HepG2 (cell line): Measurements from ENCODE around the gene TBX18.

Experiments
- CTCF ChIP-seq: sonication (generic); formaldehyde crosslinking; IDR thresholded peaks from 2 replicates; pipeline ENCODE4 v1.5.0; 2020; ENCODE audit warnings: mild to moderate bottlenecking, missing genetic modification reagents, moderate library complexity
- SETDB1 ChIP-seq: sonication (generic); formaldehyde crosslinking; IDR thresholded peaks from 2 replicates; pipeline ENCODE4 v1.5.1; 2020; ENCODE audit warnings: missing genetic modification reagents, mild to moderate bottlenecking, borderline replicate concordance
- ZBTB3 ChIP-seq: sonication (generic); formaldehyde crosslinking; IDR thresholded peaks from 2 replicates; pipeline ENCODE4 v1.4.0; 2020; ENCODE audit warnings: low read depth, mild to moderate bottlenecking, moderate library complexity, missing genetic modification reagents, borderline replicate concordance
- ZNF335 ChIP-seq: sonication (generic); formaldehyde crosslinking; IDR thresholded peaks from 2 replicates; pipeline ENCODE4 v1.4.0; 2020; ENCODE audit warnings: missing genetic modification reagents
- ZNF816 ChIP-seq: sonication (generic); formaldehyde crosslinking; IDR thresholded peaks from 2 replicates; pipeline ENCODE4 v1.8.0; 2022; ENCODE audit warnings: missing genetic modification reagents, mild to moderate bottlenecking, borderline replicate concordance
- TF ChIP-seq, protein P1 (sequence below): sonication (generic); formaldehyde crosslinking; IDR thresholded peaks from 2 replicates; pipeline ENCODE4 v1.9.0; 2021; ENCODE audit warnings: missing genetic modification reagents, mild to moderate bottlenecking, borderline replicate concordance
- TF ChIP-seq, protein P2 (sequence below): sonication (generic); formaldehyde crosslinking; IDR thresholded peaks from 2 replicates; pipeline ENCODE4 v1.4.0; 2020; ENCODE audit warnings: missing genetic modification reagents

DNA sequence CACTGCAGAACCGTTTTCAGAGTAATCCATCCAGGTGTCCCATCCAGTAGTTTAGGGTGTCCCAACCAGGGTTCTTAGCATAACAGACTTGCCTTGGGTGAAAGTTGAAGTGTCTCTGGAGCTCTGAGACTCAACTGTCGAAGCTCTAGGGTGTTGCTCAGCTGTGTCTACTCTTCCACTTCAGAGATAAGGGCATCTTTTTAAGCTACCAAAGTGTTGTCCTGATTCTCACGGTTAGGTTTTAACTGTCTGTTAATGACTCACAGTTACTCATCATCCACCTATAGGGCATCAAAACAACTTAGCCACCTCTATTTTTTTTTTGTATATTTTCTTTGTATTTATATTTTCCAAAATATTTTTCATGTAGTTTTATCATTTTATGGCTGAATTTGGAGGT, 36.9 kb upstream of the TBX18 start:
- no peak for TF ChIP-seq CTCF (CRISPR knock-in tag)
- TF ChIP-seq, protein P1, sequence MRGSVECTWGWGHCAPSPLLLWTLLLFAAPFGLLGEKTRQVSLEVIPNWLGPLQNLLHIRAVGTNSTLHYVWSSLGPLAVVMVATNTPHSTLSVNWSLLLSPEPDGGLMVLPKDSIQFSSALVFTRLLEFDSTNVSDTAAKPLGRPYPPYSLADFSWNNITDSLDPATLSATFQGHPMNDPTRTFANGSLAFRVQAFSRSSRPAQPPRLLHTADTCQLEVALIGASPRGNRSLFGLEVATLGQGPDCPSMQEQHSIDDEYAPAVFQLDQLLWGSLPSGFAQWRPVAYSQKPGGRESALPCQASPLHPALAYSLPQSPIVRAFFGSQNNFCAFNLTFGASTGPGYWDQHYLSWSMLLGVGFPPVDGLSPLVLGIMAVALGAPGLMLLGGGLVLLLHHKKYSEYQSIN, result no peak
- TF ChIP-seq ZNF816 (CRISPR knock-in tag), result no peak
- TF ChIP-seq, protein P2, sequence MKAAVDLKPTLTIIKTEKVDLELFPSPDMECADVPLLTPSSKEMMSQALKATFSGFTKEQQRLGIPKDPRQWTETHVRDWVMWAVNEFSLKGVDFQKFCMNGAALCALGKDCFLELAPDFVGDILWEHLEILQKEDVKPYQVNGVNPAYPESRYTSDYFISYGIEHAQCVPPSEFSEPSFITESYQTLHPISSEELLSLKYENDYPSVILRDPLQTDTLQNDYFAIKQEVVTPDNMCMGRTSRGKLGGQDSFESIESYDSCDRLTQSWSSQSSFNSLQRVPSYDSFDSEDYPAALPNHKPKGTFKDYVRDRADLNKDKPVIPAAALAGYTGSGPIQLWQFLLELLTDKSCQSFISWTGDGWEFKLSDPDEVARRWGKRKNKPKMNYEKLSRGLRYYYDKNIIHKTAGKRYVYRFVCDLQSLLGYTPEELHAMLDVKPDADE (CRISPR knock-in tag), result no peak
- no peak for TF ChIP-seq ZBTB3
- no peak for TF ChIP-seq SETDB1 (CRISPR knock-in tag)
- TF ChIP-seq ZNF335 (CRISPR knock-in tag), result no peak
